ENCODE measurements around the gene CPNE1.

GRCh38 chr20:35661908-35662307 lies 2.8 kb downstream of the CPNE1 start:
- TF ChIP-seq CTCF (IDR thresholded peaks at IDR 0.05) = no peak
- TF ChIP-seq POLR2A (IDR thresholded peaks at IDR 0.05) = no peak
- no peak for TF ChIP-seq EP300 (IDR thresholded peaks at IDR 0.05)
- no peak for TF ChIP-seq POLR2AphosphoS5 (IDR thresholded peaks at IDR 0.05)

Data from upper lobe of left lung (tissue), 4 donors.